ENCODE results near the gene LDAH. TPM values are rescaled to one million over a fixed set of nuclear protein-coding genes. Genes with fewer than 3 reads are reported as not detected.

The LDAH gene
- total RNA-seq, 1 experiment from 2014 or later: 15.2 TPM

- H2BK12ac ChIP-seq (ENCODE audit: insufficient read length, low read depth, low read length): no peak overlapping the region
- Mint-ChIP-seq H3K4me1 (no peaks in the 10 kb centered on the region), H3K9me3 (no peaks in the 10 kb centered on the region; a peak in 1 of 5 replicates), H3K27ac (no peak overlapping the region), H3K4me3 (no peak overlapping the region), H3K27me3 (ENCODE audit: low read depth) (no peaks in the 10 kb centered on the region), H3K36me3 (ENCODE audit: insufficient read depth in 1 of 3, low read depth in 3 of 3) (peaks cover 5 to 8% (median 5%) of the 10 kb centered on the region in 3 experiments; a peak in 5 of 7 replicates)
- H4K8ac ChIP-seq (replicated peaks; ENCODE audit: insufficient read length, low read depth, low read length): no peak overlapping the region
- H2BK120ac ChIP-seq (ENCODE audit: low read depth, low read length, poor library complexity, severe bottlenecking): no peak overlapping the region
- H3K79me1 ChIP-seq (ENCODE audit: insufficient read depth, low read depth, low read length, poor library complexity, severe bottlenecking): no peaks in the 10 kb centered on the region
- no peaks in the 10 kb centered on the region for H4K20me1 ChIP-seq (ENCODE audit: control insufficient read depth, insufficient read depth, insufficient read length)
- H3K27ac ChIP-seq (ENCODE audit: insufficient read length, low read depth, low read length): no peak overlapping the region
- no peak overlapping the region for H2BK5ac ChIP-seq (ENCODE audit: insufficient read length, low read length)
- H4K5ac ChIP-seq (ENCODE audit: insufficient read length, low read depth, low read length): no peak overlapping the region
- no peak overlapping the region for H2AFZ ChIP-seq (ENCODE audit: low read length)
- no peak overlapping the region for H3K56ac ChIP-seq (ENCODE audit: insufficient read length, low read depth, low read length)
- no peak overlapping the region for H2BK20ac ChIP-seq (ENCODE audit: low read depth, low read length, poor library complexity, severe bottlenecking)
- no peaks in the 10 kb centered on the region for H3K23me2 ChIP-seq (ENCODE audit: insufficient read length, low read depth, low read length, poor library complexity, severe bottlenecking)
- no peaks in the 10 kb centered on the region for H3K79me2 ChIP-seq (ENCODE audit: insufficient read depth, low read length)
- no peak overlapping the region for H2AK5ac ChIP-seq (ENCODE audit: insufficient read length, low read length)
- H3K4me1 ChIP-seq (ENCODE audit: insufficient read depth, low read length): no peaks in the 10 kb centered on the region
- H3K9ac ChIP-seq (ENCODE audit: extremely low read depth, insufficient read length, low read length): no peak overlapping the region
- H3K9me3 ChIP-seq (ENCODE audit: control insufficient read depth, low read depth, low read length): no peaks in the 10 kb centered on the region
- H3K27me3 ChIP-seq (ENCODE audit: insufficient read depth, low read length): no peaks in the 10 kb centered on the region
- DNase-seq: no peak
- TF ChIP-seq CTCF (conservative IDR thresholded peaks at IDR 0.05): no peak
- no CpG with 5 or more reads among the region's 3 CpGs for WGBS (ENCODE audit: extremely low coverage, insufficient read length, low lambda C conversion rate)
- no peak overlapping the region for H2BK15ac ChIP-seq (ENCODE audit: low read depth, low read length)
- H3K4ac ChIP-seq (ENCODE audit: low read depth, low read length): no peak overlapping the region
- no peak overlapping the region for H3K4me2 ChIP-seq (ENCODE audit: insufficient read depth, insufficient read length, low read length)
- no peak overlapping the region for H3K14ac ChIP-seq (ENCODE audit: insufficient read depth, low read length)
- H3K18ac ChIP-seq (ENCODE audit: insufficient read length, low read depth, low read length): no peak overlapping the region
- no peak overlapping the region for H3T11ph ChIP-seq (ENCODE audit: low read length)
- no peak overlapping the region for H4K91ac ChIP-seq (ENCODE audit: insufficient read length, low read depth, low read length)
- H3K23ac ChIP-seq (ENCODE audit: insufficient read length, low read depth, low read length): no peak overlapping the region
These were observed 129.6 kb downstream of the LDAH start for GRCh38 chr2:20693317-20693716.
